GM18951 (cell line): ENCODE results near the gene SNAI1.

Experiments used
- POLR2A ChIP-seq: IDR thresholded peaks from 4 replicates; pipeline ENCODE4 v1.6.1; 2011; ENCODE audit warnings: mild to moderate bottlenecking; ENCODE audit not compliant: insufficient read length, insufficient read depth; ENCODE audit errors: extremely low read depth
- in situ Hi-C: fragments of 300-500 bp; cut with MboI; formaldehyde crosslinking; loops from one replicate; pipeline ENCODE4 v1.12.0; 2022; ENCODE audit warnings: low sequenced_read_pairs, mixed read lengths, inconsistent platforms; ENCODE audit not compliant: unreplicated experiment

Gene SNAI1

DNA sequence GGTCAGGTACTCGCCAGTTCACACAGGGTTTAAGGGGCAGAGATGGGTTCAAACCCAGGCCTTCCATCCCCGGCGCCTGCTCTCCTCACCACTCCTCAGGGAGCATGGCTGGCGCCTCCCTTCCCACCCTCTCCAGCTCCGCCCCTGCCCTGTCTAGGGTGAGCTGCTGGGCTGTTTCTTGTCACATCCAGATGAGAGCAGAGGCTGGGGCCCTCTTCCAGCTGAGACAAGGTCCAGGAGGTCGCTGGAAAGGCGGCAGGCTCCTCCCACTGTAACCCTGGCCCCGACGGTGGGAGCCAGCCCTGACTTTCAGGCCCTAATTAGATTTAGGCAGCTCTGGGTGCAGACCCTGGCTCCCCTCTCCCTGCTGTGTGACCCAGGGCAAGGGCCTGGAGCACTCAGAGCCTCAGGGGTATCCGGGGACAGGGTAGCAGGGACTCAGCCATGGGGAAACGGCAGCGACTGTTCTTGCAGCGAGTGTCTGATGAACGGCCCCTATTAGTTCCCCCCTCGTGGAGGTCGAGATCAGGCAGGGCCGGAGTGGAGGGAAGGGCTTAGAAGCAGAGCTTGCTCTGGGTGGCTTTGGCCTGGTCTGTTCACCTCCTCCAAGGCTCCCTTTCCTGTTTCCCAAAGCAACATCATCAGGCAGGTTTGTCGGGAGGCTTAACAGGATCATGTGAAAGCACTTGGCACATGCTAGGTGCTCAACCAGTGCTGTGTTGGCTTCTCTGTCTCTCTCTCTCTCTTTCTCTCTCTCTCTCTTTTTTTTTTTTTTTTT, 33.4 kb downstream of the SNAI1 start:
- no peak for TF ChIP-seq POLR2A
- in situ Hi-C loops, result no loop called here

- TF ChIP-seq POLR2A, result no peak
- in situ Hi-C loops, result no loop called here
Measured at GRCh38 chr20:50017160-50017559, 34.4 kb downstream of the SNAI1 start.

- in situ Hi-C loops, result no loop called here
- no peak for TF ChIP-seq POLR2A
Measured at GRCh38 chr20:50017576-50018248, 34.9 kb downstream of the SNAI1 start.

- no peak for TF ChIP-seq POLR2A
- in situ Hi-C loops, result no loop called here
Measured at GRCh38 chr20:50019466-50020256, 36.9 kb downstream of the SNAI1 start.

DNA sequence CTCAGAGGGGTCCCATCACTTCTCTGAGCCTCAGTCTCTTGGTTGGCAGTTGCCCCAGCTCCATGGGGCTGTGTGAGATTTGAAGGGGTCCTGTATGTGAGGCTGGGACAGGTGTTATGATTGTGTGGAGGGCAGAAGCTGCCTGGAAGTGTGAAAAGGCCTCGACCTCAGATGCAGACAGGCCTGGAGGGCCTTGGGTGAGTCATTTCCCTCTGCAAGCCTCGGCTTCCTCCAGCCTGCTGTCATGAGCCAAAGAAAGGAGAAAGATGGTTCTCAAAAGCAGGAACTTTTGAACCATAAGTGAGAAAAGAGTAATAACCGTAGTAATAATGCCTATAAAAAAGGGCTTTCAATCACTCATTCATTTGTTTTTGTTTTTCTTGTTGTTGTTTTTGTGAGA, 37.5 kb downstream of the SNAI1 start:
- in situ Hi-C loops, result no loop called here

DNA sequence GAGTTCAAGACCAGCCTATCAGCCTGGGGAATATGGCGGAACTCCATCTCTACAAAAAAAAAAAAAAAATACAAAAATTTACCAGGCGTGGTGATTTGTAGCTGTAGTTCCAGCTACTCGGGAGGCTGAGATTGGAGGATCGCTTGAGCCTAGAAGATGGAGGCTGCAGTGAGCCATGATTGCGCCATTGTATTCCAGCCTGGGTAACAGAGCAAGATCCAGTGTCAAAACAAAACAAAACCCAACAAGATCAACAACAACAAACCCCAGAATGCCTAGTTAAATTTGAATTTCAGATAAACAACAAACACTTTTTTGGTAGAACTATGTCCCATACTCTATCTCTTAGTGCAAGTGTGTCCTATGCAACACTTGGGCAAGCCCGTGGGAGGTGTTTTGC, 39.9 kb downstream of the SNAI1 start:
- TF ChIP-seq POLR2A, result no peak
- in situ Hi-C loops, result no loop called here

More for the DNA sequence above, 37.5 kb downstream of the SNAI1 start:
- TF ChIP-seq POLR2A, result no peak

- no peak for TF ChIP-seq POLR2A
- in situ Hi-C loops, result no loop called here
Measured at GRCh38 chr20:50023116-50023805, 40.5 kb downstream of the SNAI1 start.

DNA sequence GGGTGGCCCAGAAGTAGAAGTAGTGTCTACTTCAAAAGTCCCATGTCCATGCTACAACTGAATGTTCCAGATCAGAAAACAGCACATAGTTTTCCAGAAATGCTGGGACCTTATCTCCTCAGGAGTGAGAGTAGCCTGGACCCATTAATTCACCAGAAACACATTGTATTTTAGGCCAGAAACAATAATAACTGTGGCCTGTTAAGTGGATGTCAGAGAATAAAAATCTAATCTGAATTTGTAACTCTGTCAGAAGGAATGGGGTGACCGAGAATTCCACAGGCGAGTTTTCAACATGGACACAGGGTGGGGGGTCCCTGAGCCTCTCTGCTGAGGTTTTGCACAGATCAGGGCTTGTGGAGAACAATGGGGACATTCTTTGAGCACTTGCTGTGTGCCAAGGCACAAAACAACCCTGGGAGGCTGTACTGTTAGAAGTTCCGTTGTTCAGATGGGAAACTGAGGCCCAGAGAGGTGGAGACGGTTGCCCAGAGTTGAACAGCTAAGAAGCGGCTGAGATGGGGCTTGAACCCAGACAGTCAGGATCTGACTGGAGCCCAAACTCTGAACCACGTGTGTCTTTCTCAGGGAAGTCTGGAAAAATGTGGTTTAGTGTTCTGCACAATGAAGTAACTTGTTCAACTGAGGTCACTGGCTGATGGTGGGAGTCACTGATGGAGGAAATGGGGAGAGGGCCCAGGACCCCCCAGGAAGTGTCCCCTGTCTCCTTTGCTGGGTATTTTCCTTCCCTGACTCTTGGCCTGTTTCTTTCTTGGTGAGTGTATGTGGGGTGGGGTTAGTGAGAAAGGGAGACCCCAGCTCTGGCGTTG, 44.2 kb downstream of the SNAI1 start:
- in situ Hi-C loops, result no loop called here
- no peak for TF ChIP-seq POLR2A

DNA sequence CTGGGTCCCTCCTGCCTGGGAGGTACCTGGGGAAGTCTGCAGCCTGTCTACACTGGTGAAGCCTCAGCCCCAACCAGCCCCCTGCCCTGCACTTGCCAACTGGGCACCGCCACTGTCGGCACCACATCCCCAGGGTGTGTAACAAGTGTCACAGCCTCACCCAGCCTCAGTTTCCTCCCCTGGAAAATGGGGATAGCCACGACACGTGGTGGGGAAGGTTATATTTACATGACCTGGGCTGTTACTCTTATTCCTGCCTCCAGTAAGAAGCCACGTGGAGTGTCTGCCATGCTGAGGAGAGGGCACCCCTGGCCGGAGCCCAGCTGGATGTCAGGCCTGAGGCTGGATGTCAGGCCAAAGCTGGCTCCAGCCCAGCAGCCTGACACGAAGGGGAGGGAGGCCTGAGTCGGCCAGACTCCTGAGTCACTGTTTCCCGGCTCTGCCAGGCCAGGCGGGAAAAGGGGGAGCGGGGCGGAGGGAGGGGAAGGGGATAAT, 44.9 kb downstream of the SNAI1 start:
- no peak for TF ChIP-seq POLR2A
- in situ Hi-C loops, result no loop called here

- in situ Hi-C loops, result no loop called here
- no peak for TF ChIP-seq POLR2A
Measured at GRCh38 chr20:50029083-50029696, 46.4 kb downstream of the SNAI1 start.

DNA sequence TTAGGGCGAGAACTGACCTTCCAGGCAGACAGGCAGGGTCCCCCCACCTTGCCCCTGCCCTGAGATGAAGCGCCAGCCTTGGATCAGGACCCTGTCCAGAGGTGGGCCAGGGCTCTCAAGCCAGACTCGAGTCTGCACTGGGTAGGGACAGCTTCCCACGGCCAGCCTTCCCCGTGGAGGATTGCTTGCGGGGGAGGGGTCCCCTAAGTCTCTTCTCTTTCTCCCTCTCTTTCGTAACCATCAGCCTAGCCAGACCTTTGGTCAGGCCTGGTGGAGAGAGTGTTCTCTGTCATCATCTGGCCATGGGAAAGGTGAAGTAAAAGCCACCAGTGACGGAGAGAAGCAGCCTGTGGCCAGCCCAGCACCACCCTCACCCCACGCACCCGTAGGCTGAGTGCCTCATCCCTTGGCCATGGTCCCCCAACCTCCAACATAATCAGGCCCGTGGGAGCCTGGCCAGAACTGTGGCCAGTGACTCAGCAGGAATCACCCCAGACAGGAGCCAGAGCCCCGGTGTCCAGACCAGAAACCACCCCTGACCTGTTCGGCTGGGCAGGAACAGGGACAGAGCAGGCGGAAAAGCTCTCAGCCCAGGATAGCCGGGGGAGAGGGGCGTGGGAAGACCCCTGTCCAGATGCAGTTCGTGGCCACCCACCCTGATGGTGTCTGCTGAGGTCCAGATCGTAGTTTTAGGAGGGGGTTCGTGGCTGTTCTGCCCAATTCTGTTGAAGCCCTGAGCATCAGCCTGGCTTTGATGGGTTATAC, 47.1 kb downstream of the SNAI1 start:
- TF ChIP-seq POLR2A, result no peak
- in situ Hi-C loops, result no loop called here
